Osteoblast (primary cell): Measurements from ENCODE around the gene TAF11. TPM values are rescaled to one million over a fixed set of nuclear protein-coding genes. Genes with fewer than 3 reads are reported as not detected.
"Not testable (repeated sequence)": the region's sequence is repeated elsewhere in the genome, so short reads cannot be mapped to it uniquely, and the experiment has no call there.

Experiments
- DNase-seq: peaks from one replicate; pipeline ENCODE4 v3.0.0; 2011; ENCODE audit warnings: low spot score, mixed read lengths; ENCODE audit not compliant: insufficient read length; ENCODE audit errors: missing footprints
- H2AFZ ChIP-seq: 2 replicates; pipeline ENCODE4 v1.6.0; 2011; ENCODE audit warnings: mild to moderate bottlenecking, low read length
- H3K27ac ChIP-seq: 2 replicates; pipeline ENCODE4 v1.5.1; 2011; ENCODE audit warnings: mild to moderate bottlenecking, low read depth, low read length, moderate library complexity
- H3K27me3 ChIP-seq: 2 replicates; pipeline ENCODE4 v1.6.0; 2012; ENCODE audit warnings: mild to moderate bottlenecking, control low read depth, inconsistent platforms, low read length, moderate library complexity; ENCODE audit not compliant: insufficient read depth
- H3K36me3 ChIP-seq: 2 replicates; pipeline ENCODE4 v1.5.1; 2011; ENCODE audit warnings: mild to moderate bottlenecking, low read length, control low read depth, moderate library complexity; ENCODE audit not compliant: insufficient read depth
- H3K4me1 ChIP-seq: 2 replicates; pipeline ENCODE4 v1.5.1; 2011; ENCODE audit warnings: mild to moderate bottlenecking, low read length, control low read depth, moderate library complexity; ENCODE audit not compliant: insufficient read depth
- H3K4me2 ChIP-seq: 2 replicates; pipeline ENCODE4 v1.6.0; 2011; ENCODE audit warnings: mild to moderate bottlenecking, low read length; ENCODE audit not compliant: insufficient read depth
- H3K4me3 ChIP-seq: fragments of 200-600 bp; sonication (generic); 3 replicates; pipeline ENCODE4 v1.5.1; 2012; ENCODE audit warnings: mild to moderate bottlenecking, low read length, inconsistent platforms; ENCODE audit not compliant: insufficient read depth
- H3K79me2 ChIP-seq: 2 replicates; pipeline ENCODE4 v1.6.0; 2012; ENCODE audit warnings: mild to moderate bottlenecking, low read length, control low read depth, inconsistent platforms; ENCODE audit not compliant: insufficient read depth
- H3K9me3 ChIP-seq: 2 replicates; pipeline ENCODE4 v1.5.1; 2011; ENCODE audit warnings: low read depth, low read length, control low read depth
- H4K20me1 ChIP-seq: 2 replicates; pipeline ENCODE4 v1.6.0; 2012; ENCODE audit warnings: mild to moderate bottlenecking, low read length, control low read depth; ENCODE audit not compliant: insufficient read depth
- total RNA-seq: library from RNA; depleted of rRNA; stranded (reverse); fragments of >200 nt; gene quantifications from 2 replicates; pipeline ENCODE4 v1.2.3, GENCODE V29; 2012
- TF ChIP-seq, protein P1 (sequence below): IDR thresholded peaks from 2 replicates; pipeline ENCODE4 v1.5.1; 2011; ENCODE audit warnings: mild to moderate bottlenecking, low read depth, low read length, moderate library complexity; ENCODE audit errors: extremely low read depth

The TAF11 gene, protein sequence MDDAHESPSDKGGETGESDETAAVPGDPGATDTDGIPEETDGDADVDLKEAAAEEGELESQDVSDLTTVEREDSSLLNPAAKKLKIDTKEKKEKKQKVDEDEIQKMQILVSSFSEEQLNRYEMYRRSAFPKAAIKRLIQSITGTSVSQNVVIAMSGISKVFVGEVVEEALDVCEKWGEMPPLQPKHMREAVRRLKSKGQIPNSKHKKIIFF
- 16.6 and 20.3 TPM in 2 replicates for total RNA-seq

DNA sequence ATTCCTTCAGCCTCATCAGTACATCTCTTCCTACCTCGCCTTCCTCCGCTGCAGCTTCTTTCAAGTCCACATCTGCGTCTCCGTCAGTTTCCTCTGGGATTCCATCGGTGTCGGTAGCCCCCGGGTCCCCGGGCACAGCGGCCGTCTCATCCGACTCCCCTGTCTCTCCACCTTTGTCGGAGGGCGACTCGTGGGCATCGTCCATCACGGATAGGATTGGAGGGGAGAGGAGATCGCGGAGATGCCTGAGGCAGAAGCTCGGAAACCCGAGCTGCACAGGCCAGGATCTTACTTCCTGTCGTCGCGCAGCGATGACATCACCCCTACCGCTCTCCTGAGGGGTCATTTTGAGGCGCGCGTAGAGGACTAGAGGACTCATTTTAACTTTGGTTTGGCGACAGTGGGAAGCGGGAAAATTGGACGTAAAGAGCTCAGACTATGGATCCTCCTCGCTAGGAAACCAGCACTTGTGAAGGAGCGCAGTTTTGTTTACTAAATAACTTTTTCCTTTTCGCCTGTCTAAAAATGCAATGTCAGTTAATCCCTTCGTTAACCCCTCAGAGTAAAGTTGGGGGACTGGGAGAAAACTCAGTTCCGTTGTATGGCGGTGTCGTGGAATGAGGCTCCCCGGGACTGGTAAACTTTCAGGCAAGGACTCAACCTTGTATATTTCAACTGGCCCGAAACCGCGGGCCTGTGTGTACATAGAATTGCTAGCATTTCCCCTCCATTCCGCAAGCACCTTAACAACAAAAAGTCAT lies at the start of gene TAF11:
TSS of gene TAF11 (minus strand) at position 290 of the 761 bp plus-strand sequence. CDS start at position 205, 85 bp downstream.
- Histone ChIP-seq H2AFZ (peak within 1 kb of the TSS; percentile 93), H3K9me3 (no peaks in the 10 kb centered on the region), H3K27me3 (no peaks in the 10 kb centered on the region), H3K27ac (peak within 1 kb of the TSS; percentile 76), H3K36me3 (no peaks in the 10 kb centered on the region), H3K4me2 (peak within 1 kb of the TSS; percentile 94), H3K4me3 (peak within 1 kb of the TSS; percentile 87), H3K79me2 (peaks cover 77% of the 10 kb centered on the region), H4K20me1 (peaks cover 21% of the 10 kb centered on the region), H3K4me1 (peaks cover 21% of the 10 kb centered on the region)
- peak; percentile 94 for DNase-seq
- TF ChIP-seq, protein P1, sequence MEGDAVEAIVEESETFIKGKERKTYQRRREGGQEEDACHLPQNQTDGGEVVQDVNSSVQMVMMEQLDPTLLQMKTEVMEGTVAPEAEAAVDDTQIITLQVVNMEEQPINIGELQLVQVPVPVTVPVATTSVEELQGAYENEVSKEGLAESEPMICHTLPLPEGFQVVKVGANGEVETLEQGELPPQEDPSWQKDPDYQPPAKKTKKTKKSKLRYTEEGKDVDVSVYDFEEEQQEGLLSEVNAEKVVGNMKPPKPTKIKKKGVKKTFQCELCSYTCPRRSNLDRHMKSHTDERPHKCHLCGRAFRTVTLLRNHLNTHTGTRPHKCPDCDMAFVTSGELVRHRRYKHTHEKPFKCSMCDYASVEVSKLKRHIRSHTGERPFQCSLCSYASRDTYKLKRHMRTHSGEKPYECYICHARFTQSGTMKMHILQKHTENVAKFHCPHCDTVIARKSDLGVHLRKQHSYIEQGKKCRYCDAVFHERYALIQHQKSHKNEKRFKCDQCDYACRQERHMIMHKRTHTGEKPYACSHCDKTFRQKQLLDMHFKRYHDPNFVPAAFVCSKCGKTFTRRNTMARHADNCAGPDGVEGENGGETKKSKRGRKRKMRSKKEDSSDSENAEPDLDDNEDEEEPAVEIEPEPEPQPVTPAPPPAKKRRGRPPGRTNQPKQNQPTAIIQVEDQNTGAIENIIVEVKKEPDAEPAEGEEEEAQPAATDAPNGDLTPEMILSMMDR = no peak

DNA sequence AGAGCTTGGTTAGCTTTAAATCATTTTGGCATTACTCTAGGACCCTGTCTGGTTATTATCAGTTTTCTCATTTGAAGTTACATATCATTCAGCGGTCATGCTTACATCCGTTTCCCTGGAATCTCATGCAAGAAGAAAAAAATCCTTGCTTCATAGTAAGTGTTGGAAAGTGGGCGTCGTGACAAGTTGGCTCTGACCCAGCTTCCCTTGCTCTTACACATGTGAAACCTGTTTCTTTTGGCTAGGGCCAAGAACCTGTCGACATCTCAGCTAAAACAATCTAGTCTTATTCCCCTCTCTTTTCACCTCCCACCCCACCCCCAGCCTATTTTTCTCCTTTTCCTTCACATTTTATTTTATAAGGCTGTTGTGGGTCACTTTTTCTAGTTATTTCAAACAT lies 46.7 kb upstream of the TAF11 start:
- Histone ChIP-seq H3K4me3 (no peak overlapping the region), H3K27me3 (no peaks in the 10 kb centered on the region), H3K4me1 (no peaks in the 10 kb centered on the region), H3K27ac (no peak overlapping the region), H3K9me3 (no peaks in the 10 kb centered on the region), H3K79me2 (peaks cover 7% of the 10 kb centered on the region), H2AFZ (no peak overlapping the region), H4K20me1 (peaks cover 3% of the 10 kb centered on the region), H3K36me3 (no peaks in the 10 kb centered on the region), H3K4me2 (no peak overlapping the region)
- peak; percentile 53 for DNase-seq
- TF ChIP-seq, protein P1 = no peak

DNA sequence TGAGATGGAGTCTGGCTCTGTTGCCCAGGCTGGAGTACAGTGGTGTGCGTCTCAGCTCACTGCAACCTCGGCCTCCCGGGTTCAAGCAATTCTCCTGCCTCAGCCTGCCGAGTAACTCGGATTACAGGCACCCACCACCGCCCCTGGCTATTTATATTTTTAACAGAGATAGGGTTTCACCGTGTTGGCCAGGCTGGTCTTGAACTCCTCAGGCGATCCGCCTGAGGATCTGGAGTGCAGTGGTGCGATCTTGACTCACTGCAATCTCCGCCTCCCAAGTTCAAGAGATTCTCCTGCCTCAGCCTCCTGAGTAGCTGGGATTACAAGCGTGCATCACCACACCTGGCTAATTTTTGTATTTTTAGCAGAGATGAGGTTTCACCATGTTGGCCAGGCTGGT lies 44.4 kb upstream of the TAF11 start:
- not testable (repeated sequence) for DNase-seq, H3K27me3 ChIP-seq, H2AFZ ChIP-seq, H3K36me3 ChIP-seq, H3K27ac ChIP-seq, H3K4me1 ChIP-seq, H3K4me3 ChIP-seq, H3K9me3 ChIP-seq, H3K4me2 ChIP-seq, H4K20me1 ChIP-seq
- peaks cover 19% of the 10 kb centered on the region for H3K79me2 ChIP-seq

DNA sequence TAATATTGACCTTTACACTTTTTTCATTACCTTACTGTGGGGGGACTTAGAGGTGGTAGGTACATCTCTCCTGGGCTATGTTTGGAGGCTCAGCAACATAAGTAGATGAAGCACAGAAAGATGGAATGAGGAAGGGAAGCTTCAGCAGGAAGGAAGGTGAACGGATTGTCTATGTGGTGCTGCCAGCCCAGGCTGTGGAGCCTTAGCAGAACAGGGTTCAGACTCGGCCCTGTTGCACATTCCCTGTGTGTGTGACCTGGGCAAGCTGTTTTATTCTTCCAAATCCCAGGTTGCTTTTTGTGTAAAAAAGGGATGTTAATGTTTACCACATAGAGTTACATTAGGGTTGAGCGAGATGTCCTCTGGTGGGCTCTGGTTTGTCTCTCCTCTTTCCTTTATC lies 42.4 kb upstream of the TAF11 start:
- Histone ChIP-seq H3K4me1 (peaks cover 14% of the 10 kb centered on the region), H3K36me3 (no peaks in the 10 kb centered on the region), H3K4me2 (no peak overlapping the region), H3K27ac (no peak overlapping the region), H4K20me1 (peaks cover 19% of the 10 kb centered on the region), H2AFZ (no peak overlapping the region), H3K9me3 (no peaks in the 10 kb centered on the region), H3K4me3 (no peak overlapping the region), H3K27me3 (no peaks in the 10 kb centered on the region), H3K79me2 (peaks cover 22% of the 10 kb centered on the region)
- no peak for DNase-seq
- TF ChIP-seq, protein P1 = no peak
